Fibroblast of skin of scalp (primary cell): ENCODE measurements around the gene DRICH1.
A peak's percentile ranks its signal among the peaks of the same experiment; 100 is the strongest.
"Not testable (repeated sequence)": the region's sequence is repeated elsewhere in the genome, so short reads cannot be mapped to it uniquely, and the experiment has no call there.

ENCODE experiments used
- DNase-seq: peaks from one replicate; pipeline ENCODE4 v3.0.0-alpha.2; 2013

Gene DRICH1

GRCh38 chr22:23649071-23649501 lies 17.0 kb upstream of the DRICH1 start:
- DNase-seq = no peak

DNA sequence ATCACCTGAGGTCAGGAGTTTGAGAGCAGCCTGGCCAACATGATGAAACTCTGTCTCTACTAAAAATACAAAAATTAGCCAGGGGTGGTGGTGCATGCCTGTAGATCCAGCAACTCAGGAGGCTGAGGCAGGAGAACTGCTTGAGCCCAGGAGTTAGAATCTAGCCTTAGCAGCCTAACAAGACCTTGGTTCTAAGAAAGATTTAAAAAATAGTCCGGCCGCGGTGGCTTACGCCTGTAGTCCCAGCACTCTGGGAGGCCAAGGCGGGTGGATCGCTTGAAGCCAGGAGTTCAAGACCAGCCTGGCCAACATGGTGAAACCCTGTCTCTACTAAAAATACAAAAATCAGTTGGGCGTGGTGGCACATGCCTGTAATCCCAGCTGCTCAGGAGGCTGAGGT lies 14.4 kb upstream of the DRICH1 start:
- DNase-seq = not testable (repeated sequence)

- DNase-seq = not testable (repeated sequence)
These were observed 8.1 kb upstream of the DRICH1 start for GRCh38 chr22:23640206-23640605.

DNA sequence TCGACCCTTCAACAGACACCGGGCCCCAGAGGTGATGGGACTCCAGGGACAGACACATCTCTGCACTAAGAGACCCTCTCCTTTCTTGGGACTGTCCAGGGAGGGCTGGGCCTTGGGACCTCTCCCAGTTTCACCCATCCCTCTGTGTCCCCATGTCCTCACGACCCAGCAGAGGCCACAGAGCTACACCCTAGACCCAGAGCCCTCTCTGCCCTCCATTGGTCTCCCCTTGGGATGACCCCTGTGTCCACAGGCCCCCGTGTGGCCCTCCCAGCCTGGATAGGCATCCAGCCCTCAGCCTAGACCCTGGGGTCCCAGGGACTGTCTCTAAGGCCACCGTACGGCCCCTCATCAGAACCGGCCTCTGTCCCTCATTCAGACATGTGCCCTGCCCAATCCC lies 7.5 kb upstream of the DRICH1 start:
- DNase-seq = no peak

- DNase-seq = no peak
These were observed 6.5 kb upstream of the DRICH1 start for GRCh38 chr22:23638611-23639010.

DNA sequence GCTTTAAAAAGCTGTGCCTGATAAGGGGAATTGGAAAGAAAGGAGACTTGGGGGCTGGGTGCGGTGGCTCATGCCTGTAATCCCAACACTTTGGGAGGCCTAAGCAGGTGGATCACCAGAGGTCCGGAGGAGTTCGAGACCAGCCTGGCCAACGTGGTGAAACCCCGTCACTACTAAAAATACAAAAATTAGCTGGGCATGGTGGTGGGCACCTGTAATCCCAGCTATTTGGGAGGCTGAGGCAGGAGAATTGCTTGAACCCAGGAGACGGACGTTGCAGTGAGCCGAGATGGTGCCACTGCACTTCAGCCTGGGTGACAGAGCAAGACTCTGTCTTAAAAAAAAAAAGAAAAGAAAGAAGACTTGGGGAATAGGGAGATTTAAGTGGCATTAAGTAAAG lies 3.2 kb upstream of the DRICH1 start:
- DNase-seq = not testable (repeated sequence)

GRCh38 chr22:23628056-23628743 lies 3.9 kb downstream of the DRICH1 start:
- DNase-seq = not testable (repeated sequence)

GRCh38 chr22:23627401-23628055 lies 4.6 kb downstream of the DRICH1 start:
- DNase-seq = peak; percentile 43

GRCh38 chr22:23626286-23626975 lies 5.7 kb downstream of the DRICH1 start:
- DNase-seq = no peak

DNA sequence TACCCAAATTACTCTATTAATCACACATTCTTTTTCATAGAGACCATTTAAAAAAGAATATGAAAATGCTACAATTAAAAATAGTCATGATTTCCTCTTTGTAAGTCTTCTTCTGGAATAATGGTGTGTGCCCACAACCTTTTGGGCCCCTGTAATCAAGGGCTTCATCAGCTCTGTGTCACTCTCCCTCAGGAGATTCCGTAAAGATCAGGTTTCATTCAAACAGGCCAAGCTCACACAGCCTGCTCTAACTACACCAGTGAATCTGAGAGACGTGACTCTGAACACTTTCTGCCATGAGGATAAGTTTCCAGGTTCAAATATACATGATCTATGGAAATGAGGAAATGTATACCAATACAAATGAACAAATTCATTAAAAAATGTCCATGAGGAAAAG lies 9.5 kb downstream of the DRICH1 start:
- peak; percentile 2 for DNase-seq

DNA sequence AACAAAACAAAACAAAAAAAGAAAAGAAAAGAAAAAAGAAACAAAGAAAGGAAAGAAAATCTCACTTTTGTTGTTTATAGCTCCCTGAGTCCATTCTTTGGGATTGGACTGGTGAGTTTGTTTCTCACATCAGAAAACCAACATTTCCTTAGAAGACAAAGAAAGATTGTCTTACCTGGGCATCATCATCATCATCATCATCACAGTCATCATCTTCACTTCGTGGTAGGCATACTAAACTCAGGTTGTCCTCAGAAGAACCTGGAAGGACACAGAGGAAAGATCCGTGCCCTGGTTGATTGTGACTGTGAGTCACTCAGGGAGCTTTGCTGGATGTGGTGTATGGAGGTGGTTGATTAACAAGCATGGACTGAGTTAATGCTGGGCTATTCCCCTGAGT lies 10.2 kb downstream of the DRICH1 start:
- not testable (repeated sequence) for DNase-seq

GRCh38 chr22:23621082-23621780 lies 10.9 kb downstream of the DRICH1 start:
- no peak for DNase-seq

DNA sequence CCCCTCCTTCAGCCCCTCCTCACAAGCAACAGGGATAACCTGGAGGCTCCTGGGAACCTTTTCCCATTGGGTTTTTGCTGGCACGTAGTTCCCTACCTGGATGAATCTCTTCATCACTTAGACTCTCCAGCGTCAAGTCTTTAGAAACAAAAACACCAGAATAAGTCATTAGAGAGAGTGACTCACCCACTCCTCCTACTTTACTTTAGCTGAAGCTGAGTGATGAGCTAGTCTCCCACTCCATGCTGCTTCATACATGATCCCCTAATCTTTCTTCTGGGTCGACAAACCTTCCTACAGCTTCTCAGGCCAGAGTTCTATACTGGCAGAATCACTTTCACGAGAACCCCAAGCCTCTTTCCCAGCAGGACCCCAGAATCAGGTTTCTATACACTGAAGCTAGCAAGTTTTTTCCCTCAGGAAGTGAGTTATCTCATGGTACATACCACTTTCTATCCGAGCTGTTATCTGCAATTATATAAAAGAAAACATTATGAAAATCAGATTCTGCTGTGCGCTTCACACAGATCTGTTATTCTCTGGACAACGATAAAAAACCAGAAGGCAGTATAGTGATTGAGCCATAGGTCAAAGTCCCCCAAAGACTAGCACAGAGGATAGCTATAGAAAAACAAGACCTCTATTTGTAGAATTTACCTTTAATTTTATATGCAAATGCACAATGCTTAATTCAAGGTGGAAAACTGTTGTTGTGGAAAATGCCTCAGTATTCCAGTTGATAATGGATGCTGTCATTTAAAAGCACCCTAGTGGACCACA lies 18.7 kb downstream of the DRICH1 start:
- DNase-seq = no peak

DNA sequence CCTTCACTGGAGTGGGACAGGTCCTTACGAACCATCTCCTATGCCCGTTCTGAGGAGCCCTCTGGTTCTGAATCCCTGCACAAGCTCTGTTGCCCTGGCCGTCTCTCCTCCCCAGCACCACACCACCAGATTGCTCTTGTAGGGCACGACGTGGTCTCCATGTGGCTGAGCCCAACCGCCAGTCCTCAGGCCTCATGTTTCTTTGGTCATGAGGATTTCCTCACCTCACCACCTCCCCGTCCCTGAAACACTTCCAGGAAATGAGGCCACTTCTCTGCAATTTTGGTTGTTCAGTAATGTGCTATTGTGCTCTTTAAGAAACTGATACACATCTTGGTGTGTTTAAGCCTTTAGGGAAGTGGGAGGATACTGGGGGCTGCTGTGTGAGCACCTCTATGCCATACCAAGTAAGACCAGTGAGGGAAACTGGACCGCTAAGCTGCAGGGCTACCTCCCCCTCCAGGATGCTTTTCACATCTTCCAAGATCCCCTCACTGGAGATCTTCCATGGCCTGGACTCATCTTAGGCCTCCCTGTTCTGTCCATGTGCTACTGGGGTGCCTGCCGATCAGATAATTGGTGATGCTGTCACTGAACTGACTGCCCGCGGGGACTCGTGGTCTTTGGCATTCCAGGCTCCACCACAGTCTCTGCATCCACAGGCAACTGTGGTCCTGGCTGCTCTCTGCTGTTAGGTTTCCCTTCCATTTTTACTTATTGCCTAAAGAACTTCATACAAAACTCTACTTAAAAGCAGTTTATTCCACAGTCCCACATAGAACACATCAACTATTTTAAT lies 21.9 kb downstream of the DRICH1 start:
- no peak for DNase-seq

DNA sequence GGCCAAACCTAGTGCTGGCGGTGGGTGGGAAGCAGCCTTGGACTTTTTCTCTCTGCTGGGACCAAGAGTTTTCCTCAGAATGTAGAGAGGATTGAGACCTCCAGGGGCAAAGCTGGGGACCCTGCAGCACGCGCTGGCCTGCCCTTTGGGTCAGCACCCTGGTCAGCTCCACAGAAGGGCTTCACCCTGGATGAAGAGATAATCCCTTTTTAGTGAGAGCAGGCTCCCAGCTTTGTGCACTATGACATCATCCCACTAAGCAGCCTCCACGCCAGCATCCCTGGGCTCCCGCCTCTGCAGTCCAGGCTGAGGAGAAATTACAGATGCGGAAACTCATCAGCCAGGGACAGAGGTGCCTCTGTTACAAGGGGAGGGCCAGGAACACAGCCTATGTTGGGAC lies 23.5 kb downstream of the DRICH1 start:
- peak; percentile 38 for DNase-seq

GRCh38 chr22:23606204-23607131 lies 25.7 kb downstream of the DRICH1 start:
- DNase-seq = no peak

- DNase-seq = no peak
These were observed 27.0 kb downstream of the DRICH1 start for GRCh38 chr22:23604939-23605712.

DNA sequence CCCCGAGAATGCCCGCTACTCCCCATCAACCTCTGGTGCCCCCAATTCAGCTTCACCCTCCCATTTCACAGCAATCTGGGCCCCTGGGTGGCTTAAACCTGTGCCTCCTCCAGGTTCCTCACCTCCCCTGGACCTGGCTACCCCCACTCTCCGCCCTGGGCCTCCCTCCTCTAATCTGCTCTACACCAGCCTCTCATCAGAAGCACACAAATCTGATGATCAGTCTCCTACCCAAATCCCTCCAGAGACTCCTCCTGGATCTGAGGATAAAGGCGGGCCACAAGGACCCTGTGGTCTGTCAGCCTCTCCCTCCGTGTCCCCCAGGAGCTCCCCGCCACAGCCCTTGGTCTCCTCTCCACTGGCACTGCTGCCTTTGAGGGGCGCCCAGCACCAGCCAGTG lies 28.9 kb downstream of the DRICH1 start:
- DNase-seq = no peak

DNA sequence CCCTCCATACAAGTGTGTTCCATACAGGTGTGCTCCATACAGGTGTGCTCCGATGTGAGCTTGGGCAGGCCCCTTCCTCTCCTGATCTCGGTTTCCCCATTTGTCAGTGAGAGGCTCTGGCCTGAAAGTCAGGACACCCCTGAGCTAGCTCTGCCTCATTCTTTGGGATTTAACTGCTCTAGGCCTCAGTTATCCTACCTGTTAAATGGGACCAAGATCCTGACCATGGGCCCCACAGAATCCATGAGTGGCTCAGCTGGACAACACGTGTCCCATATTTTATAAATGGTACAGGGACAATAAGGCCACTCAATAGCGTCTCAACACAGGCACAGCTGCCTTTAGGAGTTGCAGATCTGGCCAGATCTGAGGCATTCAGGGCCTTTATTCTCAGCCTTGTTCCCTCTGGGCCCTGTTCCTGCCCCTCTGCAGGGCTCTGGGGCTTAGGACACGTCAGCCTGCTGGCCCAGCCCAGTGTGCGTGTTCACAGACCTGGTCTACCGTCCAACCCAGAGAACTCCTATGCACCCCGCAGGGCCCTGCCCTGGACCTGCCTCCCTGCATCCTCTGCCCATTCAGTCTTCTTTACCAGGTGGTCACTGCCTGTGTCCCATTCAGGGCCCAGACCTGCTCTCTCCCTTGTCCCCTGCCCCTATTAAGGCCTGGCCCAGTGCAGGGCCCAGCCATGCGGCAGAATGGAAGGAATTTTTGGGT lies 33.2 kb downstream of the DRICH1 start:
- DNase-seq = no peak
